WI38 (cell line): ENCODE measurements around the gene PRKAB1.

ENCODE experiments used
- H3K4me3 ChIP-seq: 2 replicates; pipeline ENCODE4 v1.5.1; 2011; ENCODE audit warnings: low read depth, mild to moderate bottlenecking, control low read depth, low read length
- CTCF ChIP-seq: IDR thresholded peaks from 2 replicates; pipeline ENCODE4 v1.5.1; 2012; ENCODE audit warnings: low read depth, mild to moderate bottlenecking, control low read depth, low read length

PRKAB1 gene

GRCh38 chr12:119681111-119681510, 13.2 kb downstream of the PRKAB1 start:
- H3K4me3 ChIP-seq = no peak overlapping the region
- no peak for TF ChIP-seq CTCF

- no peak for TF ChIP-seq CTCF
- H3K4me3 ChIP-seq = no peak overlapping the region
Measured at GRCh38 chr12:119681728-119682638, 14.1 kb downstream of the PRKAB1 start.

- no peak for TF ChIP-seq CTCF
- H3K4me3 ChIP-seq = no peak overlapping the region
Measured at GRCh38 chr12:119682639-119683252, 14.8 kb downstream of the PRKAB1 start.

- H3K4me3 ChIP-seq = no peak overlapping the region
- no peak for TF ChIP-seq CTCF
Measured at GRCh38 chr12:119683413-119683812, 15.5 kb downstream of the PRKAB1 start.

GRCh38 chr12:119683816-119684215, 15.9 kb downstream of the PRKAB1 start:
- H3K4me3 ChIP-seq = no peak overlapping the region
- TF ChIP-seq CTCF = no peak

- no peak overlapping the region for H3K4me3 ChIP-seq
- TF ChIP-seq CTCF = no peak
Measured at GRCh38 chr12:119684711-119685369, 16.9 kb downstream of the PRKAB1 start.

GRCh38 chr12:119685375-119685774, 17.4 kb downstream of the PRKAB1 start:
- no peak for TF ChIP-seq CTCF
- no peak overlapping the region for H3K4me3 ChIP-seq
